HG03064 (cell line): ENCODE data around the gene CXCR5.
"Not testable (repeated sequence)": the region's sequence is repeated elsewhere in the genome, so short reads cannot be mapped to it uniquely, and the experiment has no call there.

Experiments
- ATAC-seq: cut with Tn5 transposase; IDR thresholded peaks from one replicate; pipeline ENCODE4 v1.9.1; 2021; ENCODE audit warnings: low read depth; ENCODE audit not compliant: unreplicated experiment

The CXCR5 gene, protein sequence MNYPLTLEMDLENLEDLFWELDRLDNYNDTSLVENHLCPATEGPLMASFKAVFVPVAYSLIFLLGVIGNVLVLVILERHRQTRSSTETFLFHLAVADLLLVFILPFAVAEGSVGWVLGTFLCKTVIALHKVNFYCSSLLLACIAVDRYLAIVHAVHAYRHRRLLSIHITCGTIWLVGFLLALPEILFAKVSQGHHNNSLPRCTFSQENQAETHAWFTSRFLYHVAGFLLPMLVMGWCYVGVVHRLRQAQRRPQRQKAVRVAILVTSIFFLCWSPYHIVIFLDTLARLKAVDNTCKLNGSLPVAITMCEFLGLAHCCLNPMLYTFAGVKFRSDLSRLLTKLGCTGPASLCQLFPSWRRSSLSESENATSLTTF

DNA sequence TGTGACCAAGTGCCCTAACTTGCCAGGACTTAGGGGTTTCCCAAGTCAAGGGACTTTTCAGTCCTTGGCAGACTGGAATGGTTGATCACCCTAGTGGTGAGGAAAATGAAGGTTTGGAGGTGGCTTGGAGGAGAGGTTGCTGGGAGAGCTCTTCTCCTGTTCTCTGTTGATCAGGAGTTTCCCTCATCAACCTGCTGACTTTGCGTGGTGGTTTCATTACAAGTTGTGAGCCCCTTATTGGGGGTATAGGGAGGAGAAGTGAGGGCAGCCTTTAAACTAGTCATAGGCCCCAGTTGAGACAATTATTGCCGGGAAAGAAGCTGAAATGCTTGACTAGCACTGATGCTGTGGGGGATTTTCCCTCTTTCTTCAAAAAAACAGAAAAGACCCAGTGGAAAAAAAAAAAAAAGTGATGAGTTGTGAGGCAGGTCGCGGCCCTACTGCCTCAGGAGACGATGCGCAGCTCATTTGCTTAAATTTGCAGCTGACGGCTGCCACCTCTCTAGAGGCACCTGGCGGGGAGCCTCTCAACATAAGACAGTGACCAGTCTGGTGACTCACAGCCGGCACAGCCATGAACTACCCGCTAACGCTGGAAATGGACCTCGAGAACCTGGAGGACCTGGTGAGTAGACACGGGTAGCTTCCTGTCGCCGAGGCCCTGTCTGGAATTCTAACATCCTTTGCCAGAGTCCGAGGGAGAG lies at the start of gene CXCR5:
CXCR5 (plus strand) TSS at position 525 of the 704 bp plus-strand sequence; CDS start at position 575, 50 bp downstream.
- peak; percentile 64 for ATAC-seq

DNA sequence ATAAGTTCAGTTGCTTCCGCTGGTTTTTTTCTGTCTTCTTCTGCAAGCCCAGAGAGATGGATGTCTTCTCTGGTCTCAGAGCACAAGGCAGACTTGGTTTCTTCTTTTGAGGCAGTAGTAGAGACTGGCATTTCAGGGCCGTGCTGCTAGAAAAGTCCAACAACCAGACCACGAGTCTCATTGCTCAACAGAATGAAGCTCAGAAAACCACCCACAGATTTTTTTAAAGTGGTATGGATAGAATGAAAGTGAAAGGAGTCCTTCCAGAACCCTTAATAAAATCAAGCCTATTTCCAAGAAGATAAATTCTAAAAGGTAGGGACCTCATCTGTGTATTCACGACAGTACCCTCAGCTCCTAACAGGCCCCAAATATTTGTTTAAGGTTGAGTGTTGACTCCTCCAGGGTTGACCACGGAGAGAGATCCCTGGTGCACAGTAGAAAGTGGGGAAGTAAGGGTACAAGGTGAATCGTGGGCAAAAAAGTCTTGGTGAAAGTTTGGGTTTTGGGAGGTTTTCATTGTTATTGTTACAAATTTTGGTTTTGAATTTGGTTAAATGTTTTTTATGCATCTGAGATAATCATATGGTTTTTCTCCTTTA lies 49.2 kb upstream of the CXCR5 start:
- ATAC-seq: no peak

DNA sequence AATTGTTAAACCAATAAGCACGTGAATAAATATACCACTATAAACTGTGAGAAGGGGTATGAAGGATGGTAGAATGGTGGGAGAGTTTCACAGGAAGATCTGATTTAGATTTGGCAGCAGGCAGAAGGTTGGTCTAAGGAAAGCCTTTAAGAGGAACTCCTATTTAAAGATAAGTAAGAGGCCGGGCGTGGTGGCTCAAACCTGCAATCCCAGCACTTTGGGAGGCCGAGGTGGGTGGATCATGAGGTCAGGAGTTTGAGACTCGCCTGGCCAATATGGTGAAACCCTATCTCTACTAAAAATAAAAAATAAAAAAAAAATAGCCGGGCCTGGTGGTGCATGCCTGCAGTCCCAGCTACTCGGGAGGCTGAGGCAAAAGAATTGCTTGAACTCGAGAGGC lies 45.8 kb upstream of the CXCR5 start:
- ATAC-seq: no peak

DNA sequence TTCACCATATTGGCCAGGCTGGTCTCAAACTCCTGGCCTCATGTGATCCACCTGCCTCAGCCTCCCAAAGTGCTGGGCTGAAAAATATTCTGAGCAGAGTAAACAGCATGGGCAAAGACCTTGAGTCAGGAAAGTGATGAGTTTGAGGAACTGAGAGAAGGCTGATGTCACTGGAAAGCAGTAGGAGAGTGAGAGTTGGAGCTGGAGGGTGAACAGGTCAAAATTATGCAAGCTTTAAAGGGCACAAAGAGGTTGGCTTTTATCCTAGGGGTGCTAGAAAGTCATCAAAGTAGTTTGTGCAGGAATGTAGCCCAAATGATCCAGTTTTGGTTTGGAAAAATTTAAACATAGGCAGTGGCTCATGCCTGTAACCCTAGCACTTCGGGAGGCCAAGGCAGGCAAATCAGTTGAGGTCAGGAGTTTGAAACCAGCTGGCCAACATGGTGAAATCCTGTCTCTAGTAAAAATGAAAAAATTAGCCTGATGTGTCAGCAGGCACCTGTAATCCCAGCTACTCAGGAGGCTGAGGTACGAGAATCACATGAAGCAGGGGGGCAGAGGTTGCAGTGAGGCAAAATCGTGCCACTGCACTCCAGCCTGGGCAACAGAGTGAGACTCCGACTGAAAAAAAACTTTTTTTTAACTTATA lies 44.7 kb upstream of the CXCR5 start:
- ATAC-seq: peak; percentile 54

DNA sequence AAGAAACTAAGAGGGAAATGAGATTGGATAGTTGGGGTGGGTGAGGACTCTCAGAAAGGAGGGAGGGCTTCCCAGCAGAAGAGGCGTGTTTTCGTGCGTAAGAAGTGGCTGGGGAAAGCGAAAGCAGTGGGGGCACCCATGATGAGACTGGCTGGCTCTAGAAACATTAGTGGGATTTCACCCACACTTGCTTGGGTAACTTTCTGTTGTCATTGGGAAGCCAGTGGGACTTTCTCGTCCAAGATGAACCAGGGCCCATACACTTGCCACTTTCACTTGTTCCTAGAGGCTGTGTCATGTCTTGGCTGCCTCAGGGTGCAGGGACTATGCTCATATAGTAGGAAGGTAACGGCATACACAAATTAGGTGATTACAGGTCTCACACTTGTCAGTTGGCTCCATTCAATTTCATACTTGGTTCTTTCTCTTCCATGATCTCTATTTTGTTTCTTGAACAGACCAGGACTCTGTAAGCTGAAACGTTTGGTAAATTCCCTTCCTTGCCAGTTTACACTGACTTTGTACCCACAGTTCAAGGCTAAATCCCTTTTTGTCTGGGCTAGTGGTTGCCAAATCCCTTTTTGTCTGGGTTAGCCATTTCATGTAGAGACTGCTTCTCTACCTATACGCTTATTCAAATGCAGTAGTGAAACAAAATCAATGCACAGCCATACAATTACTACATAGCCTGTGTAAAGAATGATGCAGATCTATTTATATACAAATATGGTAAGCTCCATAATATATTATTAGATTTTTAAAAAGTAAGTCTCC lies 42.0 kb upstream of the CXCR5 start:
- peak; percentile 51 for ATAC-seq

DNA sequence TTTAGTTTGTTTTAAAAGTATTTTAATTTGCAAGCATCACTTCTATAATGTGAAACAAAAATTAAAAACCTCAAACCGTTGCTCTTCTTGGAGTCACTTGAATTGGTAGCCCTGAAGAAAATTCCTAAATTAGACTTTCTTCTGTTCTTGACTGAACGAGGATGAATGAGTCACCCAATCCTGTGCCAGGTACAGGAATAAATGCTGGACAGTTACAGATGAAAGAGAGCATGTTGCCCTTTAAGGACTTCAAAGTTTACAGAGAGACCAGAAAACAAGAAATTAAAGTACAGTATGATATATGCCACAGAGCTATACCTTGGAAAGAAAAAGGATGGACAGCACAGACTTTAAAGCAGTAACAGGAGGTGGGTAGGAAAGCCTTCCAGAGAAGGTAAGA lies 41.3 kb upstream of the CXCR5 start:
- ATAC-seq: no peak

DNA sequence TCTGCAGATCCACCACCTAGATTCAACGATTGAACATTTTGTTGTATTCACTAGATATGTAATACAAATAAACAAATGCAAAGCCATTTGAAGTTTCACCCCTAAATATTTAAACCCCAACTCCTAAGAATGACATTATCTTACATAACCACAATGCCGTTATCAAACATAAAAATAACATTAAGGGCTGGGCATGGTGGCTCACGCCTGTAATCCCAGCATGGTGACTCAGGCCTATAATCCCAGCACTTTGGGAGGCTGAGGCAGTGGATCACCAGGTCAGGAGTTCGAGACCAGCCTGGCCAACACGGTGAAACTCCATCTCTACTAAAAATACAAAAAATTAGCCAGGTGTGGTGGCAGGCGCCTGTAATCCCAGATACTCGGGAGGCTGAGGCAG lies 40.8 kb upstream of the CXCR5 start:
- not testable (repeated sequence) for ATAC-seq

DNA sequence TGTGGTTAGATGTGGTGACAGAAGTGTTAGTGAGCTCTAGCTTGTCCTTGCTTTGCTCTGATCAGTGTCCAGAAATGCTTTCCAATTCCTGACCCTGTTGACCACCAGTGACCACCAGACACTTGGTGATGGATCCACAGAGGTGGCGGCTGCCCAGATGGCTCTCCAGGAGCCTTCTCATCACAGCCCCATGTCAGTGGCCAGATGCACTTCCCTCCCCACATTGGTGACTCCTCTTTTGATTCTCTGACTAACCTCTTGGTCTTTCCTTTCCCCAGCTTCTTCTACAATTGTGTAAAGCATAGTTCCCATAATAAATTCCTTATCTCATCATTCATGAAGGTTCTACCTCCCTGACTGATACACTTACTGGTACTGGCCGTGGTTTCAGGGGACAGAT lies 40.1 kb upstream of the CXCR5 start:
- no peak for ATAC-seq

DNA sequence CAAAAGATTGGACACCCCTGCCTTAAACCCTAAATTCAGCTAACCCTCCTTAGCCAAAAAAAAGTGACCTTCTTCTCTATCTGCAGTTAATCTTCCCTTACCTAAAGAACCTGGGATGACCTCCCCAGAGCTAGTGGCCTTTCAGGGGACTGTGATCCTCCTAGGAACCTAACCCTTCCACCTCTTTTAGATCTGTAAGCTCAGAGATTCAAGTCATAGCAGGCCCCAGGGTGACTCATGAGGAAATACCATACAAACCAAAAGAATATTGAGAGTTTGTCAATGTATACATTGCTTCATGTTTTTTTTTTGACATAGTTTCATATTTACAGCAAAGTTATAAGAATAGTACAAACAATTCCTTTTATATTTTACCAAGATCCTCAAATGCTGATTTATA lies 38.3 kb upstream of the CXCR5 start:
- no peak for ATAC-seq

DNA sequence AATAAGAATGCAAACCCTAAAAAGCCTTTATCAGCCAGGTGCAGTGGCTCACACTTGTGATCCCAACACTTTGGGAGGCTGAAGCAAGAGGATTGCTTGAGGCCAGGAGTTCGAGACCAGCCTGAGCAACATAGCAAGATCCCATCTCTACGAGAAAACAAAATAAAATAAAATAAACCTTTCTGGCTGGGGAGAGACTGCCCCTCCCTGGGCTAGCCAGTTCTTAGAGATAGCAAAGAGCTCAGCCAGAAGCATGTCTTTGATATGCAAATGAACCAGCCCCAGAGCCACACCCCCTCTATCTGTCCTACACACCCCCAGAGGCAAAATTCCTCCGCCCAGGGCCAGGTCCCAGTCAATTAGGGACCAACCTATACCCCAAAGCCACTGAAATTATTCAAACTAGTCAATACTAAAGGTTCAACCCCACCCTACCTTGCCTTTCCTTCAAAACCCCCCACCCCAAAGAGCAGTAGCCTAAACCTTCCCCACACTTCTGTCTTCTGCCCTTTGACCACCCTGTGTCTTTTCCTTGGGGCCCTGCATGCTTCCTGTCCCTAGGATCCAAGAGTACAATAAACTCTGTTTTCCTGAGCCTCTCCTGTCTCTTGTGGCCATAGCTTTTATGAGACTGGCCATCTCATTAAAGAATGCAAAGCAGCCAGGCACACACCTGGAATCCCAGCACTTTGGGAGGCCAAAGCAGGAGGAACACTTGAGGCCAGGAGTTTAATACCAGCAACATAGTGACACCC lies 37.3 kb upstream of the CXCR5 start:
- no peak for ATAC-seq

DNA sequence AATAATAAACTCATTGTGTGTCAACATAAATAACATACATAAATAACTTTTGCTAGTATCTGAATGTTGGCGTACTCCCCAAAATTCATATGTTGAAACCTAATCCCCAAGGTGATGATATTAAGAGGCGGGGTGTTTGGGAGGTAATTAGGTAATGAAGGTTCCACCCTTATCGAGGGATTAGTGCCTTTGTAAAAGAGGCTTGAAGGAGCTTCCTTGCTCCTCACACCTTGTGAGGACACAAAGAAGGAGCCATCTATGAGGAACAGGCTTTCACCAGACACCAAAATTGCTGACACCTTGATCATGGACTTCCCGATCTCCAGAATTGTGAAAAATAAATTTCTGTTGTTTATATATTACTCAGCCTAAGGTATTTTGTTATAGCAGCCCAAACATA lies 33.9 kb upstream of the CXCR5 start:
- no peak for ATAC-seq

DNA sequence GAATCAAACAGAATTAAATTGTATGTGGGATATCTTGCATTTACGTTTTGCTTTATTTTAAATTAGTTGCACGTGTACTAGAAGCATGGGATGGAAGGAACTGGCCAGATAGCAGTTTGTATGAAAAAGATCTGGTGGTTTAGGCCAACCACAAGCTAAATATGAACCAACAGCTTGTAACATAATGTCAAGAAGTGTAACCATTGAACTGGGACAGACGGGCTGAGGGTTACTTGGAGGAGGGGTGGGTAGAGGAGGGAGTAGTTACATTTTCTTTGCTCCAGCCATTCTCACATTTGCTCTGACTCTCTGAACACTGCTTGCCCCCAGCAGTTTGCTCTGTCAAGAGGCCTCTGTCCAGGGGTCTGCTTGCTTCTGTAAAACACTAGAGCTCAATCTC lies 31.7 kb upstream of the CXCR5 start:
- ATAC-seq: no peak

DNA sequence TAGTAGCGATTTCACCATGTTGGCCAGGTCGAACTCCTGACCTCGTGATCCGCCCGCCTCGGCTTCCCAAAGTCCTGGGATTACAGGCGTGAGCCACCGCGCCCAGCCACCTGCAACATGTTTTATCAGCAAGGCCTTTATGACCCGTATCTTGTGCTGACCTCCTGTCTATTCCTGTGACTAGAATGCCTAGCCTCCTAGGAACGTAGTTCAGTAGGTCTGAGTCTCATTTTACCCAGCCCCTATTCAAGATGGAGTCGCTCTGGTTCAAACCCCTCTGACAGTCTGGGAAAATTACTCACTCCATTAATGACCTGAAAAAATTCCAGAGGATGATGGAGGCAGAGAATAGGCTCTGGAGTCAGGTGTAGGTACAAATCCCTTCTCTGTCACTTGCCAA lies 30.0 kb upstream of the CXCR5 start:
- no peak for ATAC-seq

DNA sequence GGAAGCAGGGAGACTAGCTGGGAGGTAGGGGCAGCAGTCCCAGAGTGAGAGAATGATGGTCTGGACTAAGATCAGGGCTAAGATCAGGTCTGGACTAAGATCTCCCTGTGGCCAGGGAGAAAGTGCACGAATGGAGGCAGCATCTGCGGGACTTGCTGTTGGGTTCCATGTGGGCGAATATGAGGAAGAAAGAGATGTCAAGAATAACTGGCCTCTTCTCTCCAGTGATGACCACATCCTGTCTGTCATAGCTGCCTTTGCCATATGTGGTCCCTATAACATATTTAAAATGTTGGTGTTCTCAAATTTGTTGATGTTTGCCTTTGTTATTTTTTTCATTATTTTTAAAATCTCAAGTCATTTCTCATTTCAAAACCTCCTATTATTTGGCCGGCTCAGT lies 27.4 kb upstream of the CXCR5 start:
- ATAC-seq: no peak

DNA sequence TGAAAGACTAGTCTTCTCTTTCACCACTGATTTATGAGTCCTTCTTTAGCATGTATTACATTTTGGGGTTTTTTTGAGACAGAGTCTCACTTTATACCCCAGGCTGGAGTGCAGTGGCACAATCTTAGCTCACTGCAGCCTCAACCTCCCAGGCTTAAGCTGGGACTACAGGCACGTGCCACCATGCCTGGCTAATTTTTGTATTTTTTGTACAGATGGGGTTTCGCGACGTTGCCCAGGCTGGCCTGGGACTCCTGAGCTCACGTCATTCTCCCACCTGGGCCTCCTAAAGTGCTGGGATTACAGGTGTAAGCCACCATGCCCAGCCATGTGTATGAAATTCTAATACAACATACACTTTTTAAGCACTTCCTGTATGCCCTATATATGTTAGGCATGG lies 26.3 kb upstream of the CXCR5 start:
- ATAC-seq: no peak

DNA sequence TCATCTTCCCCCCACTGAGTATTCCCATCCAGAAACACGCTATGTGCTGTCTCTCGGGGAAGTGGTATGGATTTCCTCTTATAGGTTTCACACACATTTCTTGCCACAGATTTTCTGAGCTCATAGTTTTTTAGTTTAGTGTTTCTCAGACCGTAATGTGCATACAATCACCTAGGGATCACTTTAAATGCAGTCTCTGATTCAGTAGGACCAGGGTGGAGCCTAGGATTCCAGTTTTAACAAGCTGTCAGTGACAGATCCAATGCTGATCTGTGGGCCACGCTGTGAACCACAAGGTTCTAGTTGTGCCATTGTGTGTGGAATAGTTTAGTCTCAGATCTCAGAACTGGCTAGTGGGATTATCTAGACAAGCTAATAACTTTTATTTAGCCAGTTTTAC lies 23.7 kb upstream of the CXCR5 start:
- ATAC-seq: no peak

DNA sequence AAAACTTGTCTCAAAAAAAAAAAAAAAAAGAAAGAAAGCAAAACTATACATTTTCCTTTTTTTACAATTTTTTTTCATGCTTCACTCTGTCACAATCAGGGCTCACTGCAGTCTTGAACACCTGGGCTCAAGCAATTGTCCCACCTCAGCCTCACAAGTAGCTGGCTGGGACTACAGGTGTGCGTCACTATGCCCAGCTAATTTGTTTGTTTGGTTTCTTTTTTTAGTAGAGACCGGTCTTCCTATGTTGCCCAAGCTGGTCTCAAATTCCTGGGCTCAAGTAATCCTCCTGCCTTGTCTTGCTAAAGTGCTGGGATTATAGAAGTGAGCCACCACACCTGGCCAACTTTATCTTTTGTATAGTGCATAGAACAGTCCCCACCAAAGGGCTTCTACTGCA lies 15.0 kb upstream of the CXCR5 start:
- no peak for ATAC-seq

DNA sequence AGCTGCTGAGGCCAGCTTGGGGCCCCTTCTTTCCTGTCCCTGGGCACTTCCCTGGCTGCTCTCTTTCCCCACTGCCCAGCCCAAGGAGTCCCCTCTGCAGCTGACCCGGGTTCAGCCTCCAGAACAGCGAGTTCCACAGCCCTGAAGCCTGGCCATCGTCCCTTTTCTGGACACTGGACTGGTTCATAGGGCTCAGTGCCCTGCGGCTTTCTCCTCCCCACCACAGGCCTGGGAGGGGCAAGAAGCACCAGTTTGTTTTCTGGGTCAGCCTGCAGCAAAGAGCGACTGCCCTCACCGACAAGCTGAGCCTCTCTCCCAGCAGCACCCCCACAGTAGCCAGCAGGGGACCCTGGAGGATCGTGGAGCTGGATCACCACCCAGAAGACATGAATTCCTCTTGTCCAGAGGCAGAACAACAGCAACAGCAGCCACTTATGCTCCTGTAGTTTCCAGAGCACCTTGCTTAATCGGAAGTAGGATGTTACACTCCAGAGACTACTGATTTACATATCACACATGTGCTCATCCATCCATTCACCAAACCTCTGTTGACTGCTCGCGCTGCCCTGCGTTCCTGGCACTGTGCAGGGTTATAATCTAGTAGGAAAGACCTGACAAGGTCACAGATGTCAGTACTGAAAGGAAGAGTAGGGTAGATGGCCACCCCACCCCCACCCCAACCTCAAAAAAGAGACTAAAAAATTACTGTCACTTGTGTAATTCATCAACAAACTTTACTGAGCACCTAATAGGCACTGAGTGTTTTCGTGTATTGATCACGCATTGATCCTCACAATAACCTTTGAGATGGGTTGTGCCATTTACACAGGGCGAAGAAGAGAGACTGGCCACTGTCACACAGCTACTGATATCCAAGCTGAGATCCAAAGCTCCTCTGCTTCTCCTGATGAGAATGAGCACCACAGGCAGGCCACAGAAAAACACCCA lies 13.0 kb upstream of the CXCR5 start:
- ATAC-seq: no peak

DNA sequence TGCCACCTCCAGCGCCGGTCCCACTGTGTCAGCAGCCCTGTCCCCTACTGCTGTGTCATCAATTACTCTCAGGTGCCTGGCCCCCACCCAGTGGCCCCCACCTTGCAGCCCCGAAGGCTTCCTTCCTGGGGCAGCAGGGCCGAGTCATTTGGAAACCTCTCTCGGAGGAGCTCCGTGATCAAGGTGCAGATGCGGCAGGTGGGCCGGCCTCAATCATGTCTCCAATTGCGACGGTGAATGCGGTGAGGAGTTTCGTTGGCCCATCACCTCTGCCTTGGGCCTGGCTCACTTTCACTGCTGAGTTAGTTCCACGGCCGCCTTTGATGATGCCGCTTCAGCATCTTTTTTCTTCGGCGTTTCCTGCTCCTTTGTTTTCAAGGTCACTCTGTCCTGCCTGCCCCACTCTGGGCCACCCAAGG lies 11.3 kb upstream of the CXCR5 start:
- no peak for ATAC-seq
